AG20443 (cell line): ENCODE results near the gene NKAPL.

ENCODE experiments used
- DNase-seq: peaks from one replicate; pipeline ENCODE4 v3.0.0; 2012; ENCODE audit warnings: low spot score, mixed read lengths

The NKAPL gene

DNA sequence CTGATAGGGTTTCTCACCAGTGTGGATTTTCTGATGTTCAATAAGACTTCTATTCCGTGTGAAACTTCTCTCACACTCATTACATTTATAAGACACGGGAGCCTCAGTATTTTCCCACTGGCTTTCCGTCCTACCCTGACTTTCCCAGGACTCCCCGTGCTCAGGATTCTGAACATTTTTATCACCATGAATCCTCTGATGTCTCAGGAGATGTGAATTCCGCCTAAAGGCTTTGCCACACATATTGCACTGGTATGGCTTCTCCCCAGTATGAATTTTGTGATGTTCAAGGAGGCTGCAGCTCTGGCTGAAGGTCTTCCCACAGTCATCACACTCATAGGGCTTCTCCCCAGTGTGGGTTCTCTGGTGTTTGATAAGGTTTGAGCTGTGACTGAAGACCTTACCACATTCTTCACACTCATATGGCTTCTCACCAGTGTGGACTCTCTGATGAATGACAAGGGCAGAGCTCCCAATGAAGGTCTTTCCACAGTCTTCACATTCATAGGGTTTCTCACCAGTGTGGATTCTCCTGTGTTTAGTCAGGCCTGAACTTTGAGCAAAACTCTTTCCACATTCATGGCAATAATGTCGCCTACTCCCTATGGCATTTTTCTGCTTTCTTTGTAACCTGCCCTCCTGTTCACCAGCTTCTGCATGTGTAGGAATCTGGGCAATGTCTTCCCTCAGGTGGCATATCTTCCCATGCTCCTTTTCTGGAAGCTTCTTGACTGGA, 13.7 kb upstream of the NKAPL start:
- no peak for DNase-seq

- DNase-seq: no peak
Measured at GRCh38 chr6:28248916-28249315, 10.2 kb upstream of the NKAPL start.

GRCh38 chr6:28250747-28251146, 8.3 kb upstream of the NKAPL start:
- DNase-seq: no peak

DNA sequence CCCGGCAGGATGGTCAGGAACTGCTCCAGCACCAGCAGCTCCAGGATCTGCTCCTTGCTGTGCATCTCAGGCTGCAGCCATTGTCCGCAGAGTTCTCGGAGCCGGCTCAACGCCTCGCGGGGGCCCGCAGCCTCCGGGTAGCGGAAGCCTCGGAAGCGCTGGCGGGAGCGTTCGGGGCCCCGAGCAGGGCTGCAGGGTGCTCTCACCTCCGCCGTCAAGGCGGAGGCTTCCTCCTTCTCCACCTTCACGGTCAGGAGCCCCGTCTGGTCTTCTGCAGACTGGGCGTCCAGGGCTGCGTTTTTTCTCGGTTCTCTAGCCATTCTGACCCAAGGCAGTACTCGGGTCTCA, 7.5 kb upstream of the NKAPL start:
- peak; percentile 40 for DNase-seq

DNA sequence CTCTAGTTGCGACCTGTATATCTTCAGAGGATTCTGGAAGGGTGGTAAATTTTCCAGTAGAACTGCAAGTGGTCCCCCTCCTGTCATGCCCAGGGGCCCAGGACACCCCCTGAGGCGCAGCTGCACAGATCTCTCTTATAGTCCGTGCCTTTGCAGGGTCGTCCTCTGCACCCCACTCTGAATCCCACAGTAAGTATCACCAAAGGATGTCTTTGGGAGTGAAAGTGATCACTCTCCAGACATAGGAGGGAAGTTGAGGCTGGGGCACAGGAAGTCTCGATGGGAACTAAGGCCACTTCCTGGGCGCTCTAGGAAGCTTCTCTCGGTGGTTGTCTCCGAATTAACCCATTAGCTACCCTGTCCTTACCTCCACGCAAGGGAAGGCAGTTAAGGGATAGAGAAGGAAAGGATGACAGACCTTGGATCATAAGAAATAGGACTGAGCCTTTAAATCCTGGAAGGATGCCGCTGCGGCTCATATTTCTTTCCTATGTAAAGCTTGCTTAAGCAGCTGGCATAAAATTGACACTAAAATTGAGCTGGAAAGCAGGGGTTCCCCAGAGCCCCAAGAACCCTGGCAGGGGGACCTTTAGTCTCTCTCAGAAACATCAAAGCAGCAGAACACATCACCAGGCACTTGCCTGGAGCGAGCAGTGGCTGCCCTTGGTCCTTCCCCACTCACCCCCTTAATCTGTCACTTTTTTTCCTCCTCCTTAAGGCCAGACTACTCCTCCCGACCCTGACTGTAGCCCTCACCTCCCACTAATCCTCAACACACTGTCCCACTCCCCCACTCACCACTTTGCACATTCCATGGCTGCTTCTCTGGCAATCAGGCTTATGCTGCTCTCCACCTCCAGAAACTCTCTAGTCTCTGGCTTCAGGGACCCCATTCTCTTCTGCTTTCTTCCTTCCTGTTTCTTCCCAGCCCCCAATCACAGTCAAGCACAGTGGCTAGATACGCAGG, 6.8 kb upstream of the NKAPL start, which contains the start of gene ZKSCAN4:
ZKSCAN4 (minus strand) TSS at position 261 of the 967 bp plus-strand sequence. CDS start 289 bp downstream, outside the sequence.
- DNase-seq: peak; percentile 92

GRCh38 chr6:28254121-28254519, 5.0 kb upstream of the NKAPL start:
- no peak for DNase-seq

DNA sequence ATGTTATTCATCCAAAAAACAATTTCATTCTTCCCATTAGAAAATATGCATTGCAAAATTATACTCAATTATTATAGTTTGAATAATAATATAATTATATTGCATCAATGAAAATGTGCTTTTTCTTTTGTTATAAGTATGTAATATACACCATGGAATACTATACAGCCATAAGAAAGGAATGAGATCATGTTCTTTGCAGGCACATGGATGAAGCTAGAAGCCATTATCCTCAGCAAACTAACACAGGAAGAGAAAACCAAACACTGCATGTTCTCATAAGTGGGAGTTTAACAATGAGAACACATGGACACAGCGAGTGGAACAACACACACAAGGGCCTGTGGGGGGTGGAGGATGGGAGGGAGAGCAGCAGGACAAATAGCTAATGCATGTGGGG, 2.1 kb upstream of the NKAPL start:
- DNase-seq: no peak

DNA sequence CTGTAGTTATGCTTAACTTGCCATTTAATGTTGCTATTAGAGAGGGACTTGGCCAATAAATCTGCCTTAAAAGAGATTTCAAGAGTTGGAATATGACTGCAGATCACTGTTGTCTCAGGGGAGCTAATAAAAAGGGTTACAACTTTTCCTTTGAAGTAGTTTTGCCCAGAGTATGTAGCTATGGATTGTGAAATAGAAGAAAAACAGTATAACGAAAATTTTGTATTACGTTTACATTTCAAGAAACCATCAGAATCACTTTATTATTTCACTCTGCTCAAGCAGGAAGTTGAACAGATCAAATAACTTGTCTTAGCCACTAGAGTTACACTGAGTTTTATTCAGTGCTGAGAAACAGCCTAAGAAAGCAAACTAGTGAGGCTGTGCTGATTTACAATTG, 4.8 kb downstream of the NKAPL start:
- DNase-seq: no peak

DNA sequence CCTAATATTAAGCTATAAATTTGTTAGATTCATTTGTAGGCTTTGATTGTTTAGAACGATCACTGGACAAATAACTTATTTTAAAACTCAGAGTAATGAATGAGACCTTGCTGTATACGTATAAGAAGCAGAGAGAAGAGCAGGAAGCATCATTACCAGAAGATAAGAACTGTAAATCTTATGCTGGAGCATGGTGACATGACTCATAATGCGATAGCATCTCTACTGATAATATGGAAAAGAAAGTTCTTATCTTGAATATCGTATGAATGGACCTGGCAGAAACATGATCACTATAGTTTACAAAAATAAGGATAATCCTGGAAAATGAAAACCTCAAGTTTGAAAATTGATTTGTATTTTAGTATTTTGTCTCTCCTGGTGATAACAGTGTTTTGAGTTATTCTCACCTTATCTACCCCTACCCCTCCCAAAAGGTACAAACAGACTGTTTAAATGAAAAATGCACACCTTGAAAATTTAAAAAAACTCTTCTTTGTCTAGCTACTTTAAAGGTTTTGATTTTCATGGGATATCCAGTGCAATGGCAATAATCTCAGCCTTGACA, 5.8 kb downstream of the NKAPL start:
- no peak for DNase-seq

DNA sequence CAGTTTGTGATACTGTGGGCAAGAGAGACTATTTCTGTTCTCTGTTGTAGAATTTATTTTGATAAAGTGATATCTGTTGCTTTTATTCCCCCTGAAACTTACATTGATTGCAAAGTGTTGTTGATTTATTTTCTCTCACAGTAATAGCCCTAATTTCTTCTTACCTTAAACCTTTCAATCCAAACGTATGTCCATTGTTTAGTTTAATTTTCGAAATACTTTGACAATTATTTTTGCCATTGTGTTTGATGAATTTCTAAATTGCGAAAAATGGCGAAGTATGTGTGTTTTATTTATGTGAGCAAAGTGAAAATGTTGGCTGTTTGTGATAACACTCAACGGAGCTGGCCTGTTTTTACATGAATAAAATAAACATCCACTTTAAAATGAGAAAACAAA, 7.5 kb downstream of the NKAPL start:
- no peak for DNase-seq

- DNase-seq: peak; percentile 84
Measured at GRCh38 chr6:28266962-28267694, 8.0 kb downstream of the NKAPL start, which contains the start of gene ZSCAN26. ZSCAN26 (plus strand) TSS chr6:28267143; CDS start chr6:28271920, 4,777 bp downstream.

DNA sequence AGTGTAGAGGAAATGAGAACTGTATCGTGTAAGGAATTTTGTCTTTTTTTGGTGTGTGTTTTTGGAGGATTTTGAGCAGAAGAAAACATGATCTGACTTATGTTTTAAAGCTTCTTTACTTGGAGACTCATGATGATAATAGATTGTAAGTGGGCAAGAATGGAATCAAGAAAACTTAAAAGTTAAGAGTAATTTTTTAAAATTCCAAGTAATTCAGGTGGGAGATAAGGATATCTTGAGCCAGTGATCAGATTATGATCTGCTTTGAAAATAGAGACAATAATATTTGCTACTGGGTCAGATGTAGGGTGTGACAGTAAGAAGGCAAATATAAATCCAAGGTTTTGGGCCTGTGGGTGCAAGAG, 8.6 kb downstream of the NKAPL start:
- no peak for DNase-seq

DNA sequence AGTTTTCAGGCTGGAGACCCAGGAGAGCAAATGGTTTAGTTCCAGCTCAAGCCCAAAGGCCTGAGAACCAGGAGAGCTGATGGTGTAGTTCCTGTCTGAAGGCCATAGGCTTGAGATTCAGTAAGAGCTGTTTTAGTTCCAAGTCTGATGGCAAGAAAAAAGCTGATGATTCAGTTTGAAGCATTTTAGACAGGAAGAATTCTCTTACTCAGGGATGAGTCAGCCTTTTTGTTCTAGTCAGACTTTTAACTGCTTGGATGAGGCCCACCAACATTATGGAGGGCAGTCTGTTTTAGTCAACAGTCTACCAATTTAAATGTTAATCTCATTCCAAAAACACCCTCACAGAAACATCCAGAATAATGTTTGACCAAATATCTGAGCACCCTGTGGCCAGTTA, 10.4 kb downstream of the NKAPL start:
- peak; percentile 74 for DNase-seq

- no peak for DNase-seq
Measured at GRCh38 chr6:28274888-28275287, 15.8 kb downstream of the NKAPL start.

DNA sequence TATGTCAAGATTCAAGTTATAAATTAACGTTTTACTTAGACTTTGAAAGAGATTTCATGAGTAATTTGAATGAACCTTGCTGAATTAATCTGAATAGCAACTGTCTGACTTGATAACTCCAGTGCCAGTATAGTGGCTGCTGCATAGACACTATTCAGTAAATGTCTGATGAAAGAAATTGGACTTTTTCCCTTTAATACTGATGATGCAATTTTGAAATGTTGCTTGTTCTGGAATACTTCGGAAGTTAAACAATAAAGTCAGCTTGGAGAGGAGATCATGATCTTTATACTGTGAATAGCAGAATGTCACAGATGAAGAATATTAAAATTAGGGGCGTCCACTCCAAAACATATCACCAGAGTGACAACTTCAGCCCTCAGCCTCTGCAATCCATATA, 18.6 kb downstream of the NKAPL start:
- no peak for DNase-seq

DNA sequence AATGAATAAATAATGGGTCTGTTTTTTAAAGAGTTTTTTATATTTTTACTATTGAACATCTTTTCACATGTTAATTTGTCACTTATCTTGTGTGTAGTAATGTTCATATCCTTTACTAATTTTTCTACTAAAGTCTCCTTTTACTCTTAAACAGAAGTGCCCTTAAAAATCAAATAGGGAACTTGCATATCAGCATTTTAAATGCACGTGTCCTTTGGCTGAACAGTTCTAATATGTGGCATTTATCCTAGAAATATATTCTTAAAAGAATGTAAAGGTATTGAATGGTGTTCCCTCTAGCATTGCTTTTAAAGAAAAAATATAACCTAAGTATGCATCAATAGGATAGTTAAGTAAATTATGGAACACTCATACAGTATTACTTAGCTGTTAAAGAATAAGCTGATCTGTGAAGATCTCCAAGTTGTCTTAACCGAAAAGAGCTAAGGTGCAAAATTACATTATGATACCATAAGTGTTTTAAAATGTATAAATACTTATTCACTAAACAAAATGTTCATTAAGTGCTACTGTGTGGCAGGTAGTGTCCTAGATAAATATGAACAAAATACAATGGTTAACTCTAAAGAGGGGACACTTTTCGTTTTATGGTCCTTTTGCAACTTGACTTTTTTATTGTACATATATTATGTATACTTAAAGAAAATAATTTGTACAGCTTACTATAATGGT, 21.6 kb downstream of the NKAPL start:
- DNase-seq: no peak

DNA sequence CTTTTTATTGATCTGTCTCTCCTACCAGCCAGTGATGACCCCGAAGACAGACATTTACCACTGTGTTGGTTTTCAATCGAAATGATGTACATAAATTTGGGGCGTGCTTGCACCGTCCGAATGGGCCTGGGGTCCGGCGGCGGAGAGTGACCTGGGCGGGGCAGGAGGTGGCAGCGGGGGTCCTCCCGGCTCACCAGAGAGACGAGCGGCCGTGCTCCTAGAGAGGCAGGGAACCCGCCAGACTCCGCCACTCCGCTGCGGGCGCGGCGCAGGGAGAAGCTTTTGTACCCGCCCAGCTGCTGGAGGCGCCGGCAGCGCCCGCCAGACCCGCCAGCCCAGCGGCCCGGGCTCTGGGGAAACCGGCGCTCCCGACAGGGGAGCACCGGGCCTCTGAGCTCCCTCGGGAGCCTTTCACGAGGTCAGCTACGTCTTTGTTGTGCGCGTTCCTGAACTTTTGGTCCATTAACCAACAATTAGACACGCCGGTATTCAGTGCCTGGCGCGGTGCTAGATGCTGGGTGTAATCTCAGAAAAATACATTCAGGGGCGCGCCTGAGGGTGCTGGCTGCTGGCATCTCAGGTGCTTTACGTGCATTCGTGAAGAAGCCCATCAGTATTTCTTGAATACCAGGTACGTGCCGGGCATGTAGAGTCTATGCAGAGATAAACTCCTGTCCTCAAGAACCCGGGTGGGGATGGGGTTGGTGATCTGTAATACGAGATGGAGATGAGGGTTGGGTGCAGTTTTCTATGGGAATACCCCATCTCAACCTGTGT, 22.4 kb downstream of the NKAPL start, which contains the start of gene PGBD1:
PGBD1 (plus strand) TSS at position 285 of the 777 bp plus-strand sequence. CDS start 2,242 bp downstream, outside the sequence.
- peak; percentile 91 for DNase-seq

GRCh38 chr6:28282926-28283325, 23.8 kb downstream of the NKAPL start:
- no peak for DNase-seq

- no peak for DNase-seq
Measured at GRCh38 chr6:28291573-28291972, 32.5 kb downstream of the NKAPL start.

- DNase-seq: no peak
Measured at GRCh38 chr6:28295326-28295725, 36.2 kb downstream of the NKAPL start.
